ENCODE measurements around the gene NDUFC1. TPM values are rescaled to one million over a fixed set of nuclear protein-coding genes. Genes with fewer than 3 reads are reported as not detected.
"Not testable (repeated sequence)": the region's sequence is repeated elsewhere in the genome, so short reads cannot be mapped to it uniquely, and the experiment has no call there.

The NDUFC1 gene
- total RNA-seq, 1 experiment from 2014 or later = 86.1 TPM

DNA sequence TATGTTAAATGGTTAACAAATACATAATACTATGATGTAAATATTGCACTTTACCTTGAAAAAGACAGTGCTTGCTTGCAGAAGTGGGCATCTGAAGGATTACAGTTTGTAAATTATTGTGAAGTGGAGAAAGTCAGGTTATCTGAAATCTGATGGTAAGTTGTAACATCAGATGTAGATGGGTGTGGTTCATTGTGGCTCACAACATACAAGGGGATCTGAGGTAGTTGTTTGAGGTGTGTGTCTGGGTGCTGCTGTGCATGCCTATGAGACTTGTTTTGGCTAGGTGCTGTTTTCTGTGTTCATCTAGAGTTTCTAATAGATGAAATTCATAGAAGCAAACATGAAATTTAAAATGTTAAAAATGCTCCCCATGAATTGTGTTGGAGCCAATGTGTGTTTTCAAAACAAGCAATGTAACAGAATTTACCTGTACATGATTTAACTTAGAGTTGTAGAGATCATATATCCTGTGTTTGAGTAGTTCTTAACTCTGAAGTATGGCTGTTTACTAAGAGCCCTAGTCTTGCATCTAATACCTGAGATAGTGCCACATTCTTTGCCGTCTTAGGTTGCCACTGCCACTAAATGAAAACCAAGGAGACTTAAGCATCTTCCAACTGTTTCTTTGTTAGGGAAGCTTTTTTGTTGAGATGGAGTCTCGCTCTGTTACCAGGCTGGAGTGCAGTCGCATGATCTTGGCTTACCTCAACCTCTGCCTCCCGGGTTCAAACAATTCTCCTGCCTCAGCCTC is 11.9 kb upstream of the NDUFC1 start:
- H3K36me3 Mint-ChIP-seq (ENCODE audit: insufficient read depth, unreplicated experiment) = peaks cover 19% of the 10 kb centered on the region
- intact Hi-C loops (cut with micrococcal nuclease) = no loop called here
- TF ChIP-seq, protein P1, sequence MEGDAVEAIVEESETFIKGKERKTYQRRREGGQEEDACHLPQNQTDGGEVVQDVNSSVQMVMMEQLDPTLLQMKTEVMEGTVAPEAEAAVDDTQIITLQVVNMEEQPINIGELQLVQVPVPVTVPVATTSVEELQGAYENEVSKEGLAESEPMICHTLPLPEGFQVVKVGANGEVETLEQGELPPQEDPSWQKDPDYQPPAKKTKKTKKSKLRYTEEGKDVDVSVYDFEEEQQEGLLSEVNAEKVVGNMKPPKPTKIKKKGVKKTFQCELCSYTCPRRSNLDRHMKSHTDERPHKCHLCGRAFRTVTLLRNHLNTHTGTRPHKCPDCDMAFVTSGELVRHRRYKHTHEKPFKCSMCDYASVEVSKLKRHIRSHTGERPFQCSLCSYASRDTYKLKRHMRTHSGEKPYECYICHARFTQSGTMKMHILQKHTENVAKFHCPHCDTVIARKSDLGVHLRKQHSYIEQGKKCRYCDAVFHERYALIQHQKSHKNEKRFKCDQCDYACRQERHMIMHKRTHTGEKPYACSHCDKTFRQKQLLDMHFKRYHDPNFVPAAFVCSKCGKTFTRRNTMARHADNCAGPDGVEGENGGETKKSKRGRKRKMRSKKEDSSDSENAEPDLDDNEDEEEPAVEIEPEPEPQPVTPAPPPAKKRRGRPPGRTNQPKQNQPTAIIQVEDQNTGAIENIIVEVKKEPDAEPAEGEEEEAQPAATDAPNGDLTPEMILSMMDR (IDR thresholded peaks at IDR 0.05; ENCODE audit: unreplicated experiment) = no peak
- CTCF ChIA-PET = interaction anchor here (0.6 to 1.6 kb wide), 3 partner anchors 18 to 204 kb away, joined by 3 to 5 read pairs (median 3); no protein-coding TSS in a partner anchor
- POLR2A ChIA-PET = interaction anchor here (2.1 kb wide), 1 partner anchor 12 kb away, joined by 34 read pairs; the partner anchor contains the start of genes NAA15 and NDUFC1
- BruUV-seq (replicated peaks) = no TSS peak
- DNase-seq (ENCODE audit: unreplicated experiment) = no peak
- no peaks in the 10 kb centered on the region for H3K9me3 Mint-ChIP-seq (ENCODE audit: unreplicated experiment)
- peak overlapping the region; percentile 87 for H3K27ac Mint-ChIP-seq (ENCODE audit: low read depth, unreplicated experiment)
- peaks cover 40% of the 10 kb centered on the region for H3K4me1 Mint-ChIP-seq (ENCODE audit: insufficient read depth, unreplicated experiment)
- H3K4me3 Mint-ChIP-seq (ENCODE audit: unreplicated experiment) = no peak overlapping the region
- no peaks in the 10 kb centered on the region for H3K27me3 Mint-ChIP-seq (ENCODE audit: insufficient read depth, unreplicated experiment)

DNA sequence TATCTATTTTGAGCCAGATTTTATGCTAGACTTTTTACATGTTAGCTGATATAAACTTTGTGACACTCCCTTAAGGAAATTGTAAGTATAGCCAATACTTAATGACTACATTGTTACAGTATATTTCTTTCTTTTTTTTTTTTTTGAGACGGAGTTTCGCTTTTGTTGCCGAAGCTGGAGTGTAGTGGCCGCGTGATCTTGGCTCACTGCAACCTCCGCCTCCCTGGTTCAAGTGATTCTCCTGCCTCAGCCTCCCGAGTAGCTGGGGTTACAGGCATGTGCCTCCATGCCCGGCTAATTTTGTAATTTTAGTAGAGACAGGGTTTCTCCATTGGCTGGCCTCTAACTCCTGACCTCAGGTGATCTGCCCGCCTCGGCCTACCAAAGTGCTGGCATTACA is 11.1 kb upstream of the NDUFC1 start:
- peak overlapping the region; percentile 81 for H3K27ac Mint-ChIP-seq (ENCODE audit: low read depth, unreplicated experiment)
- intact Hi-C loops (cut with micrococcal nuclease); DNase-seq (ENCODE audit: unreplicated experiment); CTCF ChIA-PET; BruUV-seq (replicated peaks); H3K4me3 Mint-ChIP-seq (ENCODE audit: unreplicated experiment); H3K27me3 Mint-ChIP-seq (ENCODE audit: insufficient read depth, unreplicated experiment); H3K9me3 Mint-ChIP-seq (ENCODE audit: unreplicated experiment): not testable (repeated sequence)
- H3K36me3 Mint-ChIP-seq (ENCODE audit: insufficient read depth, unreplicated experiment) = peaks cover 19% of the 10 kb centered on the region
- H3K4me1 Mint-ChIP-seq (ENCODE audit: insufficient read depth, unreplicated experiment) = peaks cover 40% of the 10 kb centered on the region
- POLR2A ChIA-PET = interaction anchor here (0.7 to 3.3 kb wide), 3 partner anchors 12 to 47 kb away, joined by 4 to 56 read pairs (median 18); partner anchors contain the start of genes NAA15 and NDUFC1

DNA sequence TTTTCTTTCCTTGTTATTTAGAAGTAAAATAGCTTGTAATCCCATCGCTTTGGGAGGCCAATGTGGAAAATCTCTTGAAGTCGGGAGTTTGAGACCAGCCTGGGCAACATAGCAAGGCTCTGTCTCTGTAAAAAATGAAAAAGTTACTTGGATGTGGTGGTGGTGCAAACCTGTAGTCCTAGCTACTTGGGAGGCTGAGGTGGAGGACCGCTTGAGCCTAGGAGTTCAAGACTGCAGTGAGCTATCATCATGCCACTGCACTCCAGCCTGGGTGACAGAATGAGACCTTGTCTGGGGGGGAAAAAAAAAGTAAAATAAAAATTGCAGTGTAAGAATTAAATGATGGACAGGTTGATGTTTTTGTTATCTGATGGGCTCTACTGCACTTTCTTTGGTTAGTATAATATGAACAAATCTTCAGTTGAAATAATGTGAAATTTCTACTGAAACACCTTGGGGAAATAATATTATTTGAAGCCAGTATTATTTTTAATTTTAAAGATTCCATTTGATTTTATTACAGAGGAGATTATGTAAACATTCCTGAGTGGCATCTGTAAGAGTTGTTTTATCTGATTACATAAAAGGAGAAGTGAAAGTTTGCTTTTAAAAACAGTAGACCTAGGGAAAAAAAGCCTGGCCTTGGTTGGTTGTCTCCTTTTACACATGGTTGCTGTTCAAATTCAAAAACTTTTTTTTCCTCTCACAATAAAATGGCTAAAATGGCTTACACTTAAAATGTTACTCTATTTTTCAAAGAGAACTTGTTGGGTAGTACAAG is 10.5 kb upstream of the NDUFC1 start:
- Mint-ChIP-seq H3K27me3 (ENCODE audit: insufficient read depth, unreplicated experiment) (no peaks in the 10 kb centered on the region), H3K27ac (ENCODE audit: low read depth, unreplicated experiment) (peak overlapping the region; percentile 81), H3K9me3 (ENCODE audit: unreplicated experiment) (no peaks in the 10 kb centered on the region), H3K4me3 (ENCODE audit: unreplicated experiment) (no peak overlapping the region), H3K4me1 (ENCODE audit: insufficient read depth, unreplicated experiment) (peaks cover 40% of the 10 kb centered on the region), H3K36me3 (ENCODE audit: insufficient read depth, unreplicated experiment) (peaks cover 19% of the 10 kb centered on the region)
- POLR2A ChIA-PET = interaction anchor here (0.7 to 3.9 kb wide), 5 partner anchors 11 to 136 kb away, joined by 4 to 56 read pairs (median 18); partner anchors contain the start of genes ELF2, NAA15 and NDUFC1
- no peak for DNase-seq (ENCODE audit: unreplicated experiment)
- intact Hi-C loops (cut with micrococcal nuclease) = no loop called here
- TF ChIP-seq, protein P1 (IDR thresholded peaks at IDR 0.05; ENCODE audit: unreplicated experiment) = no peak
- BruUV-seq (replicated peaks) = no TSS peak
- CTCF ChIA-PET = interaction anchor here (1.5 to 1.8 kb wide), 2 partner anchors 16 to 86 kb away, joined by 3 to 4 read pairs; no protein-coding TSS in a partner anchor

DNA sequence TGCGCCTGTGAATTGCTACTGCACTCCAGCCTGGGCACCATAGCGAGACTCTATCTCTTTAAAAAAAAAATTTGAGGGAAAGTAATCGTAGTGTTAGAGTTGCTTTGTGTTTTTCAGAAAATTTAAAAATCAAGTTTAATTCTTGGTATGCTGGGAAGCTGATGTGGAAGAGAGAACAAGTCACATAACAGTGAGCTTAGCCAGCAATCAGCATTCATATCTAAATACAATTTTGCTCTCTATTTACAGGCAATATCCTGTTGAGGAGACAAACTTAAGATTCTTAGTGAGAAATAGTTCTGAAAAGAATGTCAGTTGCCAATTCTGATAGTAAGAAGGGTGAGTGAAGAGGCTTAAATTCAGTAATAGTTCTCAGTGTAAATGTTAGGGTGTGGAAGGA is 9.6 kb upstream of the NDUFC1 start:
- Mint-ChIP-seq H3K36me3 (ENCODE audit: insufficient read depth, unreplicated experiment) (peaks cover 13% of the 10 kb centered on the region), H3K9me3 (ENCODE audit: unreplicated experiment) (no peaks in the 10 kb centered on the region), H3K4me1 (ENCODE audit: insufficient read depth, unreplicated experiment) (peaks cover 38% of the 10 kb centered on the region), H3K27ac (ENCODE audit: low read depth, unreplicated experiment) (peak overlapping the region; percentile 81), H3K27me3 (ENCODE audit: insufficient read depth, unreplicated experiment) (no peaks in the 10 kb centered on the region), H3K4me3 (ENCODE audit: unreplicated experiment) (no peak overlapping the region)
- no peak for DNase-seq (ENCODE audit: unreplicated experiment)
- TF ChIP-seq, protein P1 (IDR thresholded peaks at IDR 0.05; ENCODE audit: unreplicated experiment) = no peak
- ChIA-PET POLR2A (interaction anchor here (0.8 to 3.9 kb wide), 7 partner anchors 10 to 296 kb away, joined by 3 to 56 read pairs (median 4); partner anchors contain the start of genes ELF2, NAA15 and NDUFC1), CTCF (interaction anchor here (0.9 to 1.8 kb wide), 3 partner anchors 9 to 85 kb away, joined by 3 to 4 read pairs (median 3); no protein-coding TSS in a partner anchor)
- BruUV-seq (replicated peaks) = no TSS peak
- intact Hi-C loops (cut with micrococcal nuclease) = no loop called here

Measured in MCF 10A (cell line).